Loucy (cell line): ENCODE results near the gene STIMATE.

Experiments
- H2AFZ ChIP-seq: fragments of 200-600 bp; sonication (generic); 2 replicates; pipeline ENCODE4 v1.6.0; 2016; ENCODE audit warnings: antibody characterized with exemption, mild to moderate bottlenecking, low read length, moderate library complexity
- H3F3A ChIP-seq: fragments of 200-600 bp; 2 replicates; pipeline ENCODE4 v1.6.0; 2016; ENCODE audit warnings: antibody characterized with exemption, low read depth, mild to moderate bottlenecking
- H3K27me3 ChIP-seq: fragments of 200-600 bp; sonication (generic); 2 replicates; pipeline ENCODE4 v1.6.1; 2014; ENCODE audit warnings: low read length, mild to moderate bottlenecking; ENCODE audit not compliant: insufficient read depth, poor library complexity, severe bottlenecking
- H3K36me3 ChIP-seq: fragments of 200-600 bp; sonication (generic); 2 replicates; pipeline ENCODE4 v1.6.1; 2016; ENCODE audit warnings: low read length; ENCODE audit not compliant: insufficient read depth
- H3K4me1 ChIP-seq: fragments of 200-600 bp; sonication (generic); 2 replicates; pipeline ENCODE4 v1.5.1; 2014; ENCODE audit warnings: low read length, mild to moderate bottlenecking; ENCODE audit not compliant: insufficient read depth, poor library complexity, severe bottlenecking
- H3K4me2 ChIP-seq: fragments of 200-600 bp; sonication (generic); 2 replicates; pipeline ENCODE4 v1.6.0; 2014; ENCODE audit warnings: antibody characterized with exemption, low read length, low read depth, mild to moderate bottlenecking; ENCODE audit not compliant: poor library complexity, severe bottlenecking
- H3K4me3 ChIP-seq: fragments of 200-600 bp; sonication (generic); 2 replicates; pipeline ENCODE4 v1.5.1; 2014; ENCODE audit warnings: low read length, mild to moderate bottlenecking, mixed read lengths; ENCODE audit not compliant: poor library complexity, severe bottlenecking
- H3K79me2 ChIP-seq: fragments of 200-600 bp; sonication (generic); 2 replicates; pipeline ENCODE4 v1.6.1; 2014; ENCODE audit warnings: low read length; ENCODE audit not compliant: insufficient read depth
- H3K9ac ChIP-seq: fragments of 200-600 bp; sonication (generic); 2 replicates; pipeline ENCODE4 v1.6.0; 2014; ENCODE audit warnings: mild to moderate bottlenecking, low read depth, low read length, moderate library complexity; ENCODE audit not compliant: poor library complexity, severe bottlenecking
- H3K9me2 ChIP-seq: fragments of 200-600 bp; sonication (generic); replicated peaks from 2 replicates; pipeline ENCODE4 v1.6.1; 2016; ENCODE audit warnings: low read depth, low read length, mixed read lengths
- H3K9me3 ChIP-seq: fragments of 200-600 bp; sonication (generic); 2 replicates; pipeline ENCODE4 v1.6.1; 2014; ENCODE audit warnings: mild to moderate bottlenecking, antibody characterized with exemption, low read length, low read depth; ENCODE audit not compliant: insufficient read depth
- H4K20me1 ChIP-seq: fragments of 200-600 bp; sonication (generic); 2 replicates; pipeline ENCODE4 v1.6.0; 2014; ENCODE audit warnings: antibody characterized with exemption, low read length, mild to moderate bottlenecking; ENCODE audit not compliant: insufficient read depth, poor library complexity, severe bottlenecking
- EZH2phosphoT487 ChIP-seq: fragments of 200-600 bp; IDR thresholded peaks from 2 replicates; pipeline ENCODE4 v1.6.1; 2018; ENCODE audit warnings: antibody characterized with exemption, mild to moderate bottlenecking, moderate library complexity, borderline replicate concordance
- TF ChIP-seq, protein P1 (sequence below): fragments of 200-600 bp; sonication (generic); conservative IDR thresholded peaks from 2 replicates; pipeline ENCODE4 v1.5.1; 2014; ENCODE audit warnings: mild to moderate bottlenecking, antibody characterized with exemption, low read length

The STIMATE gene

GRCh38 chr3:52824037-52824436 lies 73.3 kb downstream of the STIMATE start:
- no peak overlapping the region for H3K9ac ChIP-seq
- no peaks in the 10 kb centered on the region for H3K9me2 ChIP-seq
- H4K20me1 ChIP-seq: no peaks in the 10 kb centered on the region
- H3K79me2 ChIP-seq: no peaks in the 10 kb centered on the region
- H3K36me3 ChIP-seq: no peaks in the 10 kb centered on the region
- TF ChIP-seq, protein P1, sequence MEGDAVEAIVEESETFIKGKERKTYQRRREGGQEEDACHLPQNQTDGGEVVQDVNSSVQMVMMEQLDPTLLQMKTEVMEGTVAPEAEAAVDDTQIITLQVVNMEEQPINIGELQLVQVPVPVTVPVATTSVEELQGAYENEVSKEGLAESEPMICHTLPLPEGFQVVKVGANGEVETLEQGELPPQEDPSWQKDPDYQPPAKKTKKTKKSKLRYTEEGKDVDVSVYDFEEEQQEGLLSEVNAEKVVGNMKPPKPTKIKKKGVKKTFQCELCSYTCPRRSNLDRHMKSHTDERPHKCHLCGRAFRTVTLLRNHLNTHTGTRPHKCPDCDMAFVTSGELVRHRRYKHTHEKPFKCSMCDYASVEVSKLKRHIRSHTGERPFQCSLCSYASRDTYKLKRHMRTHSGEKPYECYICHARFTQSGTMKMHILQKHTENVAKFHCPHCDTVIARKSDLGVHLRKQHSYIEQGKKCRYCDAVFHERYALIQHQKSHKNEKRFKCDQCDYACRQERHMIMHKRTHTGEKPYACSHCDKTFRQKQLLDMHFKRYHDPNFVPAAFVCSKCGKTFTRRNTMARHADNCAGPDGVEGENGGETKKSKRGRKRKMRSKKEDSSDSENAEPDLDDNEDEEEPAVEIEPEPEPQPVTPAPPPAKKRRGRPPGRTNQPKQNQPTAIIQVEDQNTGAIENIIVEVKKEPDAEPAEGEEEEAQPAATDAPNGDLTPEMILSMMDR: no peak
- no peak for TF ChIP-seq EZH2phosphoT487
- H3K4me2 ChIP-seq: no peak overlapping the region
- H3K27me3 ChIP-seq: no peaks in the 10 kb centered on the region
- H3K4me1 ChIP-seq: no peaks in the 10 kb centered on the region
- H3K9me3 ChIP-seq: no peaks in the 10 kb centered on the region
- no peak overlapping the region for H3K4me3 ChIP-seq
- no peak overlapping the region for H2AFZ ChIP-seq
- no peaks in the 10 kb centered on the region for H3F3A ChIP-seq

DNA sequence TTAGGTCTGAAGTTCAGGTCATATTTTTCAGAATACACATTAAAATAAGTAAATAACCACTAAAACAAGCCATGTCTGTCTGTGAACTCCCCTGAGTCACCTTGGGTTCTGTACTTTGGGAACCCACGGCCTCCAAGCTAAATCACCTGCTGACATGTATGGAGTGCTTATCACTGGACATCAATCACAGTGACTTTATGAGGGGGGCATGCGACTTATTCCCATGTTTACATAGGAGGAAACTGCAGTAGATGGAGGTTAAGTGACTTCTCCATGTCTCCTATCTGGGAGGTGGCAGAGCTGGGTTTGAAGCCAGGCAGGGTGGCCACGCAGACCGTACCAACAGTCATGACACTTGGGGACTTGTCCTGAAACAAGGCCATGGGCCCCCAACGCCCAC lies 75.0 kb downstream of the STIMATE start:
- H3K4me2 ChIP-seq: no peak overlapping the region
- no peaks in the 10 kb centered on the region for H3K9me2 ChIP-seq
- H4K20me1 ChIP-seq: no peaks in the 10 kb centered on the region
- no peak overlapping the region for H3K4me3 ChIP-seq
- no peaks in the 10 kb centered on the region for H3K9me3 ChIP-seq
- H3F3A ChIP-seq: no peaks in the 10 kb centered on the region
- TF ChIP-seq EZH2phosphoT487: no peak
- TF ChIP-seq, protein P1: no peak
- no peaks in the 10 kb centered on the region for H3K79me2 ChIP-seq
- no peak overlapping the region for H3K9ac ChIP-seq
- no peaks in the 10 kb centered on the region for H3K27me3 ChIP-seq
- H3K4me1 ChIP-seq: no peaks in the 10 kb centered on the region
- no peak overlapping the region for H2AFZ ChIP-seq
- no peaks in the 10 kb centered on the region for H3K36me3 ChIP-seq

- no peak overlapping the region for H2AFZ ChIP-seq
- no peak overlapping the region for H3K9ac ChIP-seq
- no peaks in the 10 kb centered on the region for H3K36me3 ChIP-seq
- H3K4me1 ChIP-seq: no peaks in the 10 kb centered on the region
- H3K4me3 ChIP-seq: no peak overlapping the region
- H3K27me3 ChIP-seq: no peaks in the 10 kb centered on the region
- TF ChIP-seq, protein P1: peak; percentile 75
- no peak for TF ChIP-seq EZH2phosphoT487
- no peaks in the 10 kb centered on the region for H3K9me3 ChIP-seq
- no peaks in the 10 kb centered on the region for H3F3A ChIP-seq
- H4K20me1 ChIP-seq: no peaks in the 10 kb centered on the region
- H3K4me2 ChIP-seq: no peak overlapping the region
- no peaks in the 10 kb centered on the region for H3K79me2 ChIP-seq
- H3K9me2 ChIP-seq: no peaks in the 10 kb centered on the region
Measured at GRCh38 chr3:52820736-52821135, 76.6 kb downstream of the STIMATE start.
